Osteocyte (in vitro differentiated cells): ENCODE measurements around the gene CFAP52. TPM values are rescaled to one million over a fixed set of nuclear protein-coding genes. Genes with fewer than 3 reads are reported as not detected.
"Not testable (repeated sequence)": the region's sequence is repeated elsewhere in the genome, so short reads cannot be mapped to it uniquely, and the experiment has no call there.

Source experiments
- DNase-seq: peaks from one replicate; pipeline ENCODE4 v3.0.0; 2021; ENCODE audit warnings: mixed read lengths; ENCODE audit not compliant: unreplicated experiment; ENCODE audit errors: extremely low spot score
- H3K27ac Mint-ChIP-seq: one replicate; pipeline ENCODE4 v1.8.0; 2021; ENCODE audit warnings: mild to moderate bottlenecking, mixed read lengths; ENCODE audit not compliant: unreplicated experiment
- H3K27me3 Mint-ChIP-seq: one replicate; pipeline ENCODE4 v1.8.0; 2021; ENCODE audit warnings: mixed read lengths; ENCODE audit not compliant: unreplicated experiment
- H3K36me3 Mint-ChIP-seq: one replicate; pipeline ENCODE4 v1.8.0; 2021; ENCODE audit warnings: mixed read lengths; ENCODE audit not compliant: unreplicated experiment
- H3K4me1 Mint-ChIP-seq: one replicate; pipeline ENCODE4 v1.8.0; 2021; ENCODE audit warnings: mixed read lengths; ENCODE audit not compliant: unreplicated experiment
- H3K4me3 Mint-ChIP-seq: one replicate; pipeline ENCODE4 v1.8.0; 2021; ENCODE audit warnings: mild to moderate bottlenecking, moderate library complexity, mixed read lengths; ENCODE audit not compliant: unreplicated experiment
- H3K9me3 Mint-ChIP-seq: one replicate; pipeline ENCODE4 v1.8.0; 2021; ENCODE audit warnings: mixed read lengths; ENCODE audit not compliant: unreplicated experiment
- total RNA-seq: library from RNA; stranded (reverse); gene quantifications from 2 replicates; pipeline ENCODE4 v1.2.1, GENCODE V29; 2021
- TF ChIP-seq, protein P1 (sequence below): fragments of 200-600 bp; sonication (generic); IDR thresholded peaks from 2 replicates; pipeline ENCODE4 v1.5.0; 2021; ENCODE audit warnings: antibody characterized with exemption, mild to moderate bottlenecking, moderate library complexity

Gene CFAP52
- total RNA-seq, 1 donor from 2014 or later = not detected

DNA sequence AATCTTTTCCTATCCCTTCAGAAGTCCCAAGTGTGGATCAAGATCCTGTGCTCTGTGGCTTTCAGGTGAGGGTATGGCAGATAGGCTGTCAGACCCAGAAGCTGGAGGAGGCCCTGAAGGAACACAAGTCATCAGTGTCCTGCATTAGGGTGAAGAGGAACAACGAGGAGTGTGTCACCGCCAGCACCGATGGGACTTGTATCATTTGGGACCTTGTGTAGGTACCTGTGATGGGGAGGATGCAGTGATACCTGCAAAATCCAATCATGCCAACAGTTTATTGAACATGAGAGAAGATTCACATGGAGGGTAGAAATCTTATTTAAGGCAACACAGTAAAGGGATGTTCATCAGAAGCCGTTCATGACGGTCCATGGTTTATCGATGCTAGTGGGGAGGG lies 58.9 kb downstream of the CFAP52 start:
- no peak overlapping the region for H3K4me3 Mint-ChIP-seq
- H3K27me3 Mint-ChIP-seq = peaks cover 15% of the 10 kb centered on the region
- H3K27ac Mint-ChIP-seq = no peak overlapping the region
- no peaks in the 10 kb centered on the region for H3K9me3 Mint-ChIP-seq
- no peaks in the 10 kb centered on the region for H3K4me1 Mint-ChIP-seq
- H3K36me3 Mint-ChIP-seq = no peaks in the 10 kb centered on the region
- DNase-seq = peak; percentile 63
- TF ChIP-seq, protein P1, sequence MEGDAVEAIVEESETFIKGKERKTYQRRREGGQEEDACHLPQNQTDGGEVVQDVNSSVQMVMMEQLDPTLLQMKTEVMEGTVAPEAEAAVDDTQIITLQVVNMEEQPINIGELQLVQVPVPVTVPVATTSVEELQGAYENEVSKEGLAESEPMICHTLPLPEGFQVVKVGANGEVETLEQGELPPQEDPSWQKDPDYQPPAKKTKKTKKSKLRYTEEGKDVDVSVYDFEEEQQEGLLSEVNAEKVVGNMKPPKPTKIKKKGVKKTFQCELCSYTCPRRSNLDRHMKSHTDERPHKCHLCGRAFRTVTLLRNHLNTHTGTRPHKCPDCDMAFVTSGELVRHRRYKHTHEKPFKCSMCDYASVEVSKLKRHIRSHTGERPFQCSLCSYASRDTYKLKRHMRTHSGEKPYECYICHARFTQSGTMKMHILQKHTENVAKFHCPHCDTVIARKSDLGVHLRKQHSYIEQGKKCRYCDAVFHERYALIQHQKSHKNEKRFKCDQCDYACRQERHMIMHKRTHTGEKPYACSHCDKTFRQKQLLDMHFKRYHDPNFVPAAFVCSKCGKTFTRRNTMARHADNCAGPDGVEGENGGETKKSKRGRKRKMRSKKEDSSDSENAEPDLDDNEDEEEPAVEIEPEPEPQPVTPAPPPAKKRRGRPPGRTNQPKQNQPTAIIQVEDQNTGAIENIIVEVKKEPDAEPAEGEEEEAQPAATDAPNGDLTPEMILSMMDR = no peak

DNA sequence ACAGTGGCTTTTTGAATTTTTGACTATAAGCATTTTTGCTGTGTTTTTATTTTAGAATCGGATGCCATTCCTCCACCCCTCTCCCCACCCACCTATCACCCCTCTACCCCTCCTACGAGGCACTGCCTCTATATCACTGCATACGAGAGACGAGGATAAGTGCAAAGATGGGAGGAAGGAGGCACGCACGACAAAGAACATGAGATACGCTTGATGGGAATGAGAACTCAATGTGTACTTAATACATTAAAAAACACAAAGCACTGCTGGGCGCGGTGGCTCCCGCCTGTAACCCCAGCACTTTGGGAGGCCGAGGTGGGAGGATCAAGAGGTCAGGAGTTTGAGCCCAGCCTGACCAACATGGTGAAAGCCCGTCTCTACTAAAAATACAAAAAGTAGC lies 60.1 kb downstream of the CFAP52 start:
- H3K4me1 Mint-ChIP-seq = no peaks in the 10 kb centered on the region
- peak; percentile 54 for DNase-seq
- H3K27me3 Mint-ChIP-seq = peaks cover 15% of the 10 kb centered on the region
- no peaks in the 10 kb centered on the region for H3K9me3 Mint-ChIP-seq
- no peaks in the 10 kb centered on the region for H3K36me3 Mint-ChIP-seq
- no peak overlapping the region for H3K27ac Mint-ChIP-seq
- TF ChIP-seq, protein P1 = no peak
- no peak overlapping the region for H3K4me3 Mint-ChIP-seq

DNA sequence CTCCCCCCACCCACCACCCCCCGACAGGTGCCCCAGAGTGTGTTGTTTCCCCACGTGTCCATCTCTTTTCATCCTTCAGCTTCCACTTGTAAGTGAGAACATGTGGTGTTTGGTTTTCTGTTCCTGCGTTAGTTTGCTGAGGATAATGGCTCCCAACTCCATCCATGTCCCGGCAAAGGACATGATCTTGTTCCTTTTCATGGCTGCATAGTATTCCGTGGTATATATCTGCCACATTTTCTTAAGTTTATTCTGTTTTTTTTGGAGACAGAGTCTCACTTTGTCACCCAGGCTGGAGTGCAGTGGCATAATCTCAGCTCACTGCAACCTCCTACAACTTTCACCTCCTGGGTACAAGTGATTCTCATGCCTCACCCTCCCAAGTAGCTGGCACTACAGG lies 63.9 kb downstream of the CFAP52 start:
- H3K4me1 Mint-ChIP-seq = peaks cover 11% of the 10 kb centered on the region
- H3K36me3 Mint-ChIP-seq, H3K4me3 Mint-ChIP-seq, H3K9me3 Mint-ChIP-seq, H3K27me3 Mint-ChIP-seq, H3K27ac Mint-ChIP-seq: not testable (repeated sequence)
- peak; percentile 7 for DNase-seq

DNA sequence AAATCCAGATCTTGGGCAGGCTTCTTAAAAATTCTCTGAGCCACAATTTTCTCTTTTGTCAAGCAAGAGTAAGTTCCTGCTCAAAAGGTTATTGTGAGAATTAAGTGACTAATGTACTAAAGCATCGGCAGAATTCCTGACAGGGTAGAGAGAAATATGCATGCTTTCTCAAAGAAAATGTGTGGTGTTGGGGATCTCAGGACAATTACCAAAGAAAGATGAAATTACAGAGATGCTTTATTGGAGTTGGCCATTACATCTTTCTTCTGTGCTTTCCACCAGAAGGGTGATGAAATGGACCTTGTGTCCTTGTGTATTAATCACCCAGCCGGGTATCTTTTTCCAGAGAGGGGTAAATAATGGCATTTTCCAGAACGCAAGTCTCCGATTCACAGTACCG lies 67.2 kb downstream of the CFAP52 start:
- no peak for DNase-seq
- Mint-ChIP-seq H3K9me3 (no peaks in the 10 kb centered on the region), H3K27ac (no peak overlapping the region), H3K4me3 (no peak overlapping the region), H3K36me3 (no peaks in the 10 kb centered on the region), H3K27me3 (no peaks in the 10 kb centered on the region), H3K4me1 (peaks cover 36% of the 10 kb centered on the region)
- TF ChIP-seq, protein P1 = no peak

DNA sequence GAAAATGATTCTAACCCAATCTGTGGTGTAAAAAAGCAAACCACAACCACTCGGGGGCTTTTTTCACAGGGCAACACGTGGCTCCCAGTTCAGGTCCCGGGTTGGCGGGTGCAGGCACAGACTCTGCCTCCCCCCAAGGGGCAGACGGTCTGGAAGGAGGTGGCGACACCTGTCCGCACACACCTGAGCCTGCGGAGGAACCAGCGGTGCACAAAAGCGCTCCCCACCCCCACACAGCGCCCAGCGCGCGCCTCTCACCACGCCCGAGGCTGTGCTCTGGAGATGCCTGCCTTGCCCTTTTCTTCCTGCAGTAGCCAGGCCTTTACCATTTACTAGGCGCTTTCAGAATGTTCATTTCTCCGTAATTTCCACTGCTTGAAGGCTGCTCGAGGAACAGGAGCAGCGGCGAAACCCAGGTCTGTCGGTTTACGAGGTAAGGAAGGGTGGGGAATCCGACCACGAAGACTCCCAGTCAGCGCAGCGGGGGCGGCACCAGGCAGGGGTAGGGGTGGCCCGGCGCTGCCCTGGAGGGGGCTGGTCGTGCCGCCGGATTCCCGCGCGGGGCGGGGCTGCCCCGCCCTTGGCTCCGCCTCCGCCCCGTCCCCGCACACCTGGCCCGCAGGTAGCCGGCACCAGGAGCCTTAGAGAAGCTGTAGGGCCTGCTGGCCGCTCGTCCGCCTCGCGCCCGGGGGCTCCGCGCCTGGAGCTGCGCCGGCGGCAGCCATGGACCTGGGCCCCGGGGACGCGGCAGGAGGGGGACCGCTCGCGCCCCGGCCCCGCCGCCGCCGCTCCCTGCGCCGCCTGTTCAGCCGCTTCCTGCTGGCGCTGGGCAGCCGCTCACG lies 68.7 kb downstream of the CFAP52 start, which contains the start of gene USP43:
Gene USP43, plus strand, starts transcription at position 608 of the 842 bp plus-strand sequence. Its CDS starts 116 bp downstream, at position 724.
- H3K27me3 Mint-ChIP-seq = no peaks in the 10 kb centered on the region
- peak within 1 kb of the TSS; percentile 87 for H3K4me3 Mint-ChIP-seq
- H3K4me1 Mint-ChIP-seq = peaks cover 40% of the 10 kb centered on the region
- TF ChIP-seq, protein P1 = no peak
- H3K9me3 Mint-ChIP-seq = no peaks in the 10 kb centered on the region
- no peaks in the 10 kb centered on the region for H3K36me3 Mint-ChIP-seq
- DNase-seq = no peak
- H3K27ac Mint-ChIP-seq = peak within 1 kb of the TSS; percentile 75
